H9 (cell line): ENCODE data around the gene PICALM. TPM values are rescaled to one million over a fixed set of nuclear protein-coding genes. Genes with fewer than 3 reads are reported as not detected.
"Not testable (repeated sequence)": the region's sequence is repeated elsewhere in the genome, so short reads cannot be mapped to it uniquely, and the experiment has no call there.

Experiments
- DNase-seq: peaks from one replicate; pipeline ENCODE4 v3.0.0-alpha.2; 2017
- H2AFZ ChIP-seq: one replicate; pipeline ENCODE4 v1.6.1; 2013; ENCODE audit warnings: mild to moderate bottlenecking, low read length, control low read depth, moderate library complexity
- H2AK5ac ChIP-seq: 2 replicates; pipeline ENCODE4 v1.6.1; 2013; ENCODE audit warnings: low read length, control low read depth, mixed read lengths; ENCODE audit not compliant: insufficient read length
- H2BK120ac ChIP-seq: one replicate; pipeline ENCODE4 v1.6.1; 2013; ENCODE audit warnings: low read depth, mild to moderate bottlenecking, low read length, control low read depth, inconsistent platforms; ENCODE audit not compliant: poor library complexity, severe bottlenecking
- H2BK12ac ChIP-seq: 2 replicates; pipeline ENCODE4 v1.6.1; 2013; ENCODE audit warnings: low read length, control low read depth, mixed read lengths, low read depth; ENCODE audit not compliant: insufficient read length
- H2BK15ac ChIP-seq: 2 replicates; pipeline ENCODE4 v1.6.1; 2013; ENCODE audit warnings: low read depth, low read length, control low read depth
- H2BK20ac ChIP-seq: one replicate; pipeline ENCODE4 v1.6.1; 2013; ENCODE audit warnings: low read depth, mild to moderate bottlenecking, low read length, control low read depth, inconsistent platforms; ENCODE audit not compliant: poor library complexity, severe bottlenecking
- H2BK5ac ChIP-seq: 2 replicates; pipeline ENCODE4 v1.6.1; 2013; ENCODE audit warnings: low read length, control low read depth, mixed read lengths; ENCODE audit not compliant: insufficient read length
- H3K14ac ChIP-seq: 2 replicates; pipeline ENCODE4 v1.6.1; 2013; ENCODE audit warnings: low read length, control low read depth; ENCODE audit not compliant: insufficient read depth
- H3K18ac ChIP-seq: 2 replicates; pipeline ENCODE4 v1.6.1; 2013; ENCODE audit warnings: low read depth, mild to moderate bottlenecking, mixed read lengths, low read length, control low read depth; ENCODE audit not compliant: insufficient read length
- H3K23ac ChIP-seq: 2 replicates; pipeline ENCODE4 v1.6.1; 2013; ENCODE audit warnings: low read length, control low read depth, mixed read lengths, low read depth; ENCODE audit not compliant: insufficient read length
- H3K23me2 ChIP-seq: 2 replicates; pipeline ENCODE4 v1.6.1; 2013; ENCODE audit warnings: low read depth, mild to moderate bottlenecking, mixed read lengths, low read length, control low read depth; ENCODE audit not compliant: insufficient read length, poor library complexity, severe bottlenecking
- H3K27ac ChIP-seq: 2 replicates; pipeline ENCODE4 v1.5.1; 2013; ENCODE audit warnings: low read length, control low read depth, mixed read lengths, low read depth; ENCODE audit not compliant: insufficient read length
- H3K27me3 ChIP-seq: 2 replicates; pipeline ENCODE4 v1.6.1; 2013; ENCODE audit warnings: low read length, control low read depth, inconsistent platforms; ENCODE audit not compliant: insufficient read depth
- H3K4ac ChIP-seq: 2 replicates; pipeline ENCODE4 v1.6.1; 2013; ENCODE audit warnings: low read depth, mild to moderate bottlenecking, control low read depth, inconsistent platforms, low read length, moderate library complexity
- H3K4me1 ChIP-seq: 2 replicates; pipeline ENCODE4 v1.6.1; 2013; ENCODE audit warnings: low read length, control low read depth, inconsistent platforms; ENCODE audit not compliant: insufficient read depth
- H3K4me2 ChIP-seq: 2 replicates; pipeline ENCODE4 v1.6.1; 2013; ENCODE audit warnings: low read length, control low read depth, mixed read lengths; ENCODE audit not compliant: insufficient read length, insufficient read depth
- H3K56ac ChIP-seq: 2 replicates; pipeline ENCODE4 v1.6.1; 2013; ENCODE audit warnings: low read depth, mild to moderate bottlenecking, mixed read lengths, low read length, control low read depth; ENCODE audit not compliant: insufficient read length
- H3K79me1 ChIP-seq: 2 replicates; pipeline ENCODE4 v1.6.1; 2013; ENCODE audit warnings: low read depth, mild to moderate bottlenecking, moderate library complexity, low read length, control low read depth, inconsistent platforms; ENCODE audit not compliant: insufficient read depth, poor library complexity, severe bottlenecking
- H3K79me2 ChIP-seq: 2 replicates; pipeline ENCODE4 v1.6.1; 2013; ENCODE audit warnings: low read length, control low read depth, inconsistent platforms; ENCODE audit not compliant: insufficient read depth
- H3K9ac ChIP-seq: 2 replicates; pipeline ENCODE4 v1.6.1; 2013; ENCODE audit warnings: low read length, control low read depth, mixed read lengths; ENCODE audit not compliant: insufficient read length; ENCODE audit errors: extremely low read depth
- H3K9me3 ChIP-seq: one replicate; pipeline ENCODE4 v1.6.1; 2013; ENCODE audit warnings: low read depth, low read length, inconsistent platforms; ENCODE audit not compliant: control insufficient read depth
- H3T11ph ChIP-seq: one replicate; pipeline ENCODE4 v1.6.1; 2013; ENCODE audit warnings: mild to moderate bottlenecking, low read length, control low read depth, inconsistent platforms
- H4K20me1 ChIP-seq: one replicate; pipeline ENCODE4 v1.6.1; 2013; ENCODE audit not compliant: control insufficient read depth, insufficient read length, insufficient read depth
- H4K5ac ChIP-seq: 2 replicates; pipeline ENCODE4 v1.6.1; 2013; ENCODE audit warnings: low read depth, mild to moderate bottlenecking, mixed read lengths, low read length, control low read depth; ENCODE audit not compliant: insufficient read length
- H4K8ac ChIP-seq: replicated peaks from 2 replicates; pipeline ENCODE4 v1.6.1; 2013; ENCODE audit warnings: low read length, control low read depth, mixed read lengths, low read depth; ENCODE audit not compliant: insufficient read length
- H4K91ac ChIP-seq: 2 replicates; pipeline ENCODE4 v1.6.1; 2013; ENCODE audit warnings: low read depth, mild to moderate bottlenecking, moderate library complexity, mixed read lengths, low read length, control low read depth; ENCODE audit not compliant: insufficient read length
- H3K27ac Mint-ChIP-seq, 3 experiments: 2 replicates in 2 of 3; 3 replicates in 1 of 3; pipeline ENCODE4 v1.8.0; 2020 to 2021; ENCODE audit warnings: mixed read lengths in 3 of 3, mild to moderate bottlenecking in 1 of 3, moderate library complexity in 1 of 3
- H3K27me3 Mint-ChIP-seq: 2 replicates; pipeline ENCODE4 v1.8.0; 2021; ENCODE audit warnings: low read depth, mild to moderate bottlenecking, moderate library complexity, mixed read lengths
- H3K36me3 Mint-ChIP-seq, 3 experiments: 2 replicates in 2 of 3; 3 replicates in 1 of 3; pipeline ENCODE4 v1.8.0; 2020 to 2021; ENCODE audit warnings: low read depth in 3 of 3, mixed read lengths in 3 of 3; ENCODE audit not compliant: insufficient read depth in 1 of 3
- H3K4me1 Mint-ChIP-seq, 2 experiments: 2 replicates each; pipeline ENCODE4 v1.8.0; 2020; ENCODE audit warnings: mixed read lengths in 2 of 2
- H3K4me3 Mint-ChIP-seq, 2 experiments: 2 replicates in 1 of 2; 3 replicates in 1 of 2; pipeline ENCODE4 v1.8.0; 2020 to 2021; ENCODE audit warnings: mild to moderate bottlenecking in 2 of 2, mixed read lengths in 2 of 2, moderate library complexity in 1 of 2
- H3K9me3 Mint-ChIP-seq, 2 experiments: 2 replicates in 1 of 2; 3 replicates in 1 of 2; pipeline ENCODE4 v1.8.0; 2020; ENCODE audit warnings: mild to moderate bottlenecking in 2 of 2, mixed read lengths in 2 of 2, moderate library complexity in 1 of 2
- WGBS: extraction: QIAGEN DNeasy Blood & Tissue Kit; methylation state at CpG from one replicate; pipeline ENCODE4 v1.1.7; 2013; ENCODE audit warnings: missing lambda C conversion rate, low lambda C conversion rate, mixed read lengths; ENCODE audit not compliant: insufficient read length; ENCODE audit errors: extremely low coverage; 5-methylcytosine and 5-hydroxymethylcytosine counted together
- total RNA-seq: library from RNA; stranded (reverse); gene quantifications from 2 replicates; pipeline ENCODE4 v1.2.1, GENCODE V29; 2021

Gene PICALM
- total RNA-seq, 1 experiment from 2014 or later: 76.4 TPM

- H3K79me1 ChIP-seq, H3K4me3 Mint-ChIP-seq, H3K27ac Mint-ChIP-seq, H2BK15ac ChIP-seq, H3K4me2 ChIP-seq, H3K18ac ChIP-seq, H3K23me2 ChIP-seq, H4K8ac ChIP-seq, H3K4me1 Mint-ChIP-seq, H3K14ac ChIP-seq, H2BK12ac ChIP-seq, H2AK5ac ChIP-seq, H2BK20ac ChIP-seq, H3K9me3 ChIP-seq, H4K91ac ChIP-seq, H3K4ac ChIP-seq, H3K27me3 Mint-ChIP-seq, H2AFZ ChIP-seq, H4K5ac ChIP-seq, H3K23ac ChIP-seq, H2BK5ac ChIP-seq, H3K56ac ChIP-seq, H3T11ph ChIP-seq, H3K4me1 ChIP-seq, H2BK120ac ChIP-seq, H3K9ac ChIP-seq, H3K27ac ChIP-seq, H3K36me3 Mint-ChIP-seq, DNase-seq, H4K20me1 ChIP-seq, H3K79me2 ChIP-seq, H3K27me3 ChIP-seq: not testable (repeated sequence)
- peaks cover 12% of the 10 kb centered on the region in 2 experiments for H3K9me3 Mint-ChIP-seq
- WGBS: no CpG with 5 or more reads among the region's 2 CpGs
These were observed 36.7 kb upstream of the PICALM start for GRCh38 chr11:86105601-86106000.
